HepG2 (cell line): ENCODE data around the gene ZNF20. TPM values are rescaled to one million over a fixed set of nuclear protein-coding genes. Genes with fewer than 3 reads are reported as not detected.

Experiments
- ARNT2 ChIP-seq: sonication (generic); formaldehyde crosslinking; IDR thresholded peaks from 2 replicates; pipeline ENCODE4 v1.8.0; 2022; ENCODE audit warnings: mild to moderate bottlenecking, low read depth, missing genetic modification reagents, moderate library complexity
- BCL3 ChIP-seq: sonication (generic); formaldehyde crosslinking; IDR thresholded peaks from 2 replicates; pipeline ENCODE4 v1.5.1; 2020; ENCODE audit warnings: mild to moderate bottlenecking, missing genetic modification reagents, moderate library complexity
- GABPB1 ChIP-seq: IDR thresholded peaks from 2 replicates; pipeline ENCODE4 v1.6.1; 2016; ENCODE audit warnings: mild to moderate bottlenecking, missing genetic modification reagents, moderate library complexity, missing compliant biosample characterization
- HIVEP1 ChIP-seq: sonication (generic); formaldehyde crosslinking; IDR thresholded peaks from 2 replicates; pipeline ENCODE4 v1.4.0; 2020; ENCODE audit warnings: mild to moderate bottlenecking, missing genetic modification reagents
- HOXA5 ChIP-seq: sonication (generic); formaldehyde crosslinking; IDR thresholded peaks from 2 replicates; pipeline ENCODE4 v1.4.0; 2020; ENCODE audit warnings: missing genetic modification reagents
- MTERF4 ChIP-seq: sonication (generic); formaldehyde crosslinking; IDR thresholded peaks from 2 replicates; pipeline ENCODE4 v1.8.0; 2023; ENCODE audit warnings: mild to moderate bottlenecking, missing genetic modification reagents
- MXD1 ChIP-seq: sonication (generic); formaldehyde crosslinking; IDR thresholded peaks from 2 replicates; pipeline ENCODE4 v1.4.0; 2020; ENCODE audit warnings: mild to moderate bottlenecking, missing genetic modification reagents
- NFYB ChIP-seq: sonication (generic); formaldehyde crosslinking; IDR thresholded peaks from 2 replicates; pipeline ENCODE4 v1.4.0; 2020; ENCODE audit warnings: missing genetic modification reagents
- REL ChIP-seq: sonication (generic); formaldehyde crosslinking; conservative IDR thresholded peaks from 2 replicates; pipeline ENCODE4 v1.8.0; 2022; ENCODE audit warnings: mild to moderate bottlenecking, missing genetic modification reagents, moderate library complexity
- SP2 ChIP-seq: sonication (generic); formaldehyde crosslinking; IDR thresholded peaks from 2 replicates; pipeline ENCODE4 v1.5.1; 2020; ENCODE audit warnings: mild to moderate bottlenecking, missing genetic modification reagents
- TEAD3 ChIP-seq: optimal IDR thresholded peaks from 2 replicates; pipeline ENCODE3; 2016; ENCODE audit warnings: borderline replicate concordance
- XRCC5 ChIP-seq: fragments of 200-400 bp; formaldehyde crosslinking; optimal IDR thresholded peaks from 2 replicates; pipeline ENCODE3; 2017; ENCODE audit warnings: mild to moderate bottlenecking, low read length
- ZC3H4 ChIP-seq: sonication (generic); formaldehyde crosslinking; IDR thresholded peaks from 2 replicates; pipeline ENCODE4 v1.4.0; 2020; ENCODE audit warnings: missing genetic modification reagents, borderline replicate concordance
- ZNF232 ChIP-seq: sonication (generic); formaldehyde crosslinking; IDR thresholded peaks from 2 replicates; pipeline ENCODE4 v1.4.0; 2020; ENCODE audit warnings: missing genetic modification reagents, borderline replicate concordance
- ZNF256 ChIP-seq: sonication (generic); formaldehyde crosslinking; conservative IDR thresholded peaks from 2 replicates; pipeline ENCODE4 v1.4.0; 2020; ENCODE audit warnings: missing genetic modification reagents
- ZNF317 ChIP-seq: sonication (generic); formaldehyde crosslinking; IDR thresholded peaks from 2 replicates; pipeline ENCODE4 v1.5.0; 2020; ENCODE audit warnings: mild to moderate bottlenecking, missing genetic modification reagents
- ZNF33A ChIP-seq: sonication (generic); formaldehyde crosslinking; IDR thresholded peaks from 2 replicates; pipeline ENCODE4 v1.5.1; 2020; ENCODE audit warnings: missing genetic modification reagents, mild to moderate bottlenecking, moderate library complexity, borderline replicate concordance
- ZNF414 ChIP-seq: sonication (generic); formaldehyde crosslinking; IDR thresholded peaks from 2 replicates; pipeline ENCODE4 v1.5.0; 2020; ENCODE audit warnings: missing genetic modification reagents
- ZNF430 ChIP-seq: sonication (generic); formaldehyde crosslinking; IDR thresholded peaks from 2 replicates; pipeline ENCODE4 v1.9.0; 2021; ENCODE audit warnings: mild to moderate bottlenecking, missing genetic modification reagents
- ZNF552 ChIP-seq: sonication (generic); formaldehyde crosslinking; IDR thresholded peaks from 2 replicates; pipeline ENCODE4 v1.9.0; 2022; ENCODE audit warnings: missing genetic modification reagents, mild to moderate bottlenecking, borderline replicate concordance
- ZNF557 ChIP-seq: sonication (generic); formaldehyde crosslinking; IDR thresholded peaks from 2 replicates; pipeline ENCODE4 v1.4.0; 2020; ENCODE audit warnings: missing genetic modification reagents
- ZSCAN29 ChIP-seq: sonication (generic); formaldehyde crosslinking; conservative IDR thresholded peaks from 2 replicates; pipeline ENCODE4 v1.4.0; 2020; ENCODE audit warnings: mild to moderate bottlenecking, missing genetic modification reagents
- polyA plus RNA-seq, 8 experiments: library from polyadenylated mRNA; depleted of rRNA in 3 of 8; stranded (reverse) in 7 of 8; unstranded in 1 of 8; fragments of >200 nt; fragmentation: Illumina TruSeq in 4 of 8; extraction: Trizol in 4 of 8; gene quantifications; 2 replicates each; pipeline versions ENCODE4 v1.2.1 to v1.2.3, GENCODE V29; 2011 to 2016; ENCODE audit warnings: low read depth in 4 of 8, missing spikeins in 1 of 8, mixed read lengths in 1 of 8; ENCODE audit not compliant: insufficient read depth in 1 of 8
- total RNA-seq, 5 experiments: library from RNA; depleted of rRNA; stranded (reverse); fragments of >200 nt; fragmentation: Illumina TruSeq; extraction: Trizol; gene quantifications; 2 replicates each; pipeline ENCODE4 v1.2.3, GENCODE V29; 2016; ENCODE audit warnings: low read depth in 1 of 5
- TF ChIP-seq, protein P1 (sequence below): sonication (generic); formaldehyde crosslinking; IDR thresholded peaks from 2 replicates; pipeline ENCODE4 v1.4.0; 2020; ENCODE audit warnings: mild to moderate bottlenecking, missing genetic modification reagents
- TF ChIP-seq, protein P2 (sequence below): sonication (generic); formaldehyde crosslinking; IDR thresholded peaks from 2 replicates; pipeline ENCODE4 v1.9.0; 2021; ENCODE audit warnings: missing genetic modification reagents, borderline replicate concordance

ZNF20 gene
- total and polyA plus RNA-seq, 2 of the 13 experiments (the other 11 are each of a cell fraction or from before 2014, with no cell fraction given): 1.6 to 8.0 TPM

- TF ChIP-seq ZSCAN29: no peak
- TF ChIP-seq, protein P1, sequence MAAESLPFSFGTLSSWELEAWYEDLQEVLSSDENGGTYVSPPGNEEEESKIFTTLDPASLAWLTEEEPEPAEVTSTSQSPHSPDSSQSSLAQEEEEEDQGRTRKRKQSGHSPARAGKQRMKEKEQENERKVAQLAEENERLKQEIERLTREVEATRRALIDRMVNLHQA: no peak
- peak; percentile 58; the same call in 1 of the 2 replicates for TF ChIP-seq ZNF557 (CRISPR knock-in tag)
- no peak for TF ChIP-seq REL (CRISPR knock-in tag)
- 0 out of 2 replicates have a peak, but pooled peaks have one; percentile 70 for TF ChIP-seq MTERF4 (CRISPR knock-in tag)
- peak; percentile 70 for TF ChIP-seq MXD1 (CRISPR knock-in tag)
- TF ChIP-seq HOXA5 (CRISPR knock-in tag): peak; percentile 40; the same call in 1 of the 2 replicates
- TF ChIP-seq, protein P2, sequence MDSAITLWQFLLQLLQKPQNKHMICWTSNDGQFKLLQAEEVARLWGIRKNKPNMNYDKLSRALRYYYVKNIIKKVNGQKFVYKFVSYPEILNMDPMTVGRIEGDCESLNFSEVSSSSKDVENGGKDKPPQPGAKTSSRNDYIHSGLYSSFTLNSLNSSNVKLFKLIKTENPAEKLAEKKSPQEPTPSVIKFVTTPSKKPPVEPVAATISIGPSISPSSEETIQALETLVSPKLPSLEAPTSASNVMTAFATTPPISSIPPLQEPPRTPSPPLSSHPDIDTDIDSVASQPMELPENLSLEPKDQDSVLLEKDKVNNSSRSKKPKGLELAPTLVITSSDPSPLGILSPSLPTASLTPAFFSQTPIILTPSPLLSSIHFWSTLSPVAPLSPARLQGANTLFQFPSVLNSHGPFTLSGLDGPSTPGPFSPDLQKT: no peak
- no peak for TF ChIP-seq ZNF33A (CRISPR knock-in tag)
- TF ChIP-seq NFYB (CRISPR knock-in tag): peak; percentile 92
- TF ChIP-seq SP2: peak; percentile 81
- 0 out of 2 replicates have a peak, but pooled peaks have one; percentile 41 for TF ChIP-seq HIVEP1 (CRISPR knock-in tag)
- peak; percentile 80 for TF ChIP-seq ARNT2 (CRISPR knock-in tag)
- TF ChIP-seq ZNF256 (CRISPR knock-in tag): no peak
- TF ChIP-seq XRCC5: peak; percentile 62
- TF ChIP-seq ZNF232 (CRISPR knock-in tag): 0 out of 2 replicates have a peak, but pooled peaks have one; percentile 10
- TF ChIP-seq ZC3H4 (CRISPR knock-in tag): no peak
- peak; percentile 71; the same call in 1 of the 2 replicates for TF ChIP-seq ZNF430 (CRISPR knock-in tag)
- TF ChIP-seq GABPB1: peak; percentile 83
- TF ChIP-seq TEAD3: peak; percentile 34
- 0 out of 2 replicates have a peak, but pooled peaks have one; percentile 35 for TF ChIP-seq ZNF414 (CRISPR knock-in tag)
- 0 out of 2 replicates have a peak, but pooled peaks have one; percentile 45 for TF ChIP-seq ZNF317 (CRISPR knock-in tag)
- no peak for TF ChIP-seq BCL3
- peak; percentile 54; the same call in 1 of the 2 replicates for TF ChIP-seq ZNF552 (CRISPR knock-in tag)
These were observed 16.3 kb upstream of the ZNF20 start, which contains the start of gene ZNF625 (continued) for GRCh38 chr19:12156223-12157058.
